Stimulated activated CD4-positive, alpha-beta T cell treated with anti-CD3 and anti-CD28 coated beads, Interleukin-2, amount 100 ng/mL, for 48 hours (primary cell): Measurements from ENCODE around the gene SMR3A.

Experiments
- DNase-seq, 2 donors: peaks; one replicate each; pipeline ENCODE4 v3.0.0-alpha.2; 2020

SMR3A gene

GRCh38 chr4:70360460-70360859, at the start of gene SMR3A:
SMR3A (plus strand) TSS chr4:70360760; CDS start chr4:70362116, 1,356 bp downstream.
- no peak for DNase-seq

- DNase-seq = no peak
Measured at GRCh38 chr4:70313736-70314135, 46.8 kb upstream of the SMR3A start.

GRCh38 chr4:70315928-70316327, 44.6 kb upstream of the SMR3A start:
- DNase-seq = no peak

- no peak for DNase-seq
Measured at GRCh38 chr4:70326052-70326451, 34.5 kb upstream of the SMR3A start.

- DNase-seq = no peak
Measured at GRCh38 chr4:70334681-70335080, 25.9 kb upstream of the SMR3A start, which contains the start of gene CABS1. CABS1 (plus strand) TSS chr4:70334981; CDS start chr4:70335040, 59 bp downstream.

GRCh38 chr4:70336043-70336442, 24.5 kb upstream of the SMR3A start:
- DNase-seq = no peak

- no peak for DNase-seq
Measured at GRCh38 chr4:70337886-70338420, 22.6 kb upstream of the SMR3A start.

- DNase-seq = no peak
Measured at GRCh38 chr4:70356185-70356584, 4.4 kb upstream of the SMR3A start.

- DNase-seq = no peak
Measured at GRCh38 chr4:70359115-70359661, 1.4 kb upstream of the SMR3A start.

- no peak for DNase-seq
Measured at GRCh38 chr4:70364002-70364401, 3.4 kb downstream of the SMR3A start.

GRCh38 chr4:70365479-70365878, 4.9 kb downstream of the SMR3A start:
- no peak for DNase-seq

GRCh38 chr4:70367813-70368212, 7.3 kb downstream of the SMR3A start:
- no peak for DNase-seq

- DNase-seq = no peak
Measured at GRCh38 chr4:70371987-70372386, 11.4 kb downstream of the SMR3A start.

GRCh38 chr4:70372760-70373159, 12.2 kb downstream of the SMR3A start:
- DNase-seq = no peak

- DNase-seq = no peak
Measured at GRCh38 chr4:70380578-70380977, 20.0 kb downstream of the SMR3A start.

- no peak for DNase-seq
Measured at GRCh38 chr4:70382691-70383181, 22.2 kb downstream of the SMR3A start, which contains the start of gene SMR3B. SMR3B (plus strand) TSS chr4:70383131; CDS start chr4:70384511, 1,380 bp downstream.

- no peak for DNase-seq
Measured at GRCh38 chr4:70392057-70392776, 31.7 kb downstream of the SMR3A start.

GRCh38 chr4:70397580-70397979, 37.0 kb downstream of the SMR3A start, which contains the start of gene OPRPN:
OPRPN (plus strand) TSS chr4:70397940; CDS start chr4:70399286, 1,346 bp downstream.
- no peak for DNase-seq

- no peak for DNase-seq
Measured at GRCh38 chr4:70399319-70399718, 38.8 kb downstream of the SMR3A start.

GRCh38 chr4:70402762-70403161, 42.2 kb downstream of the SMR3A start:
- DNase-seq = no peak

GRCh38 chr4:70405765-70406164, 45.2 kb downstream of the SMR3A start:
- no peak for DNase-seq
